Trophoblast cell (in vitro differentiated cells and primary cell): ENCODE measurements around the gene CMTR1. TPM values are rescaled to one million over a fixed set of nuclear protein-coding genes. Genes with fewer than 3 reads are reported as not detected.
A peak's percentile ranks its signal among the peaks of the same experiment; 100 is the strongest.

Source experiments
- DNase-seq, 2 donors: peaks; one replicate each; pipeline ENCODE4 v3.0.0-alpha.2; 2016
- H2AFZ ChIP-seq: 2 replicates; pipeline ENCODE4 v1.6.1; 2013; ENCODE audit warnings: low read length, moderate library complexity, mild to moderate bottlenecking; ENCODE audit not compliant: insufficient read depth, poor library complexity
- H2AK5ac ChIP-seq: 2 replicates; pipeline ENCODE4 v1.6.1; 2013; ENCODE audit warnings: mild to moderate bottlenecking, low read length
- H2BK120ac ChIP-seq: 2 replicates; pipeline ENCODE4 v1.6.1; 2013; ENCODE audit warnings: low read length, mild to moderate bottlenecking, moderate library complexity; ENCODE audit not compliant: insufficient read depth, poor library complexity
- H2BK12ac ChIP-seq: 2 replicates; pipeline ENCODE4 v1.6.1; 2013; ENCODE audit warnings: mild to moderate bottlenecking, low read length, moderate library complexity
- H2BK5ac ChIP-seq: 2 replicates; pipeline ENCODE4 v1.6.1; 2013; ENCODE audit warnings: low read length, low read depth, moderate library complexity, mild to moderate bottlenecking; ENCODE audit not compliant: poor library complexity
- H3K14ac ChIP-seq: 2 replicates; pipeline ENCODE4 v1.6.1; 2013; ENCODE audit warnings: mild to moderate bottlenecking, low read length
- H3K18ac ChIP-seq: 2 replicates; pipeline ENCODE4 v1.6.1; 2013; ENCODE audit warnings: mild to moderate bottlenecking, low read length
- H3K23ac ChIP-seq: 2 replicates; pipeline ENCODE4 v1.6.1; 2013; ENCODE audit warnings: low read length
- H3K27ac ChIP-seq: 2 replicates; pipeline ENCODE4 v1.5.1; 2013; ENCODE audit warnings: low read depth, mild to moderate bottlenecking, inconsistent platforms, low read length, moderate library complexity
- H3K27me3 ChIP-seq: 2 replicates; pipeline ENCODE4 v1.6.1; 2013; ENCODE audit warnings: inconsistent platforms, mild to moderate bottlenecking, low read length, moderate library complexity; ENCODE audit not compliant: insufficient read depth
- H3K36me3 ChIP-seq, 2 experiments: 1 replicate in 1 of 2; 2 replicates in 1 of 2; pipeline ENCODE4 v1.6.1; 2013; ENCODE audit warnings: low read length in 2 of 2, mild to moderate bottlenecking in 2 of 2, moderate library complexity in 1 of 2; ENCODE audit not compliant: insufficient read depth in 2 of 2, control insufficient read depth in 1 of 2
- H3K4ac ChIP-seq: 2 replicates; pipeline ENCODE4 v1.6.1; 2013; ENCODE audit warnings: low read depth, mild to moderate bottlenecking, low read length, moderate library complexity
- H3K4me1 ChIP-seq, 2 experiments: 1 replicate in 1 of 2; 2 replicates in 1 of 2; pipeline ENCODE4 v1.6.1; 2013; ENCODE audit warnings: low read length in 2 of 2, mild to moderate bottlenecking in 2 of 2, moderate library complexity in 1 of 2; ENCODE audit not compliant: insufficient read depth in 2 of 2, control insufficient read depth in 1 of 2
- H3K4me2 ChIP-seq: 2 replicates; pipeline ENCODE4 v1.6.1; 2013; ENCODE audit warnings: inconsistent platforms, mild to moderate bottlenecking, low read length, moderate library complexity
- H3K4me3 ChIP-seq: 2 replicates; pipeline ENCODE4 v1.5.1; 2013; ENCODE audit warnings: mild to moderate bottlenecking, low read depth, low read length, inconsistent platforms
- H3K79me1 ChIP-seq: one replicate; pipeline ENCODE4 v1.6.1; 2013; ENCODE audit warnings: low read length
- H3K79me2 ChIP-seq: 2 replicates; pipeline ENCODE4 v1.6.1; 2013; ENCODE audit warnings: low read length, mild to moderate bottlenecking; ENCODE audit not compliant: control insufficient read depth, insufficient read depth, poor library complexity
- H3K9ac ChIP-seq: 2 replicates; pipeline ENCODE4 v1.6.1; 2013; ENCODE audit warnings: mild to moderate bottlenecking, low read length
- H3K9me3 ChIP-seq: 2 replicates; pipeline ENCODE4 v1.6.1; 2013; ENCODE audit warnings: low read depth, mild to moderate bottlenecking, control low read depth, inconsistent platforms, low read length; ENCODE audit not compliant: insufficient read depth
- H4K12ac ChIP-seq: 2 replicates; pipeline ENCODE4 v1.6.1; 2013; ENCODE audit warnings: low read depth, mild to moderate bottlenecking, low read length, moderate library complexity
- H4K8ac ChIP-seq: 2 replicates; pipeline ENCODE4 v1.6.1; 2013; ENCODE audit warnings: low read depth, mild to moderate bottlenecking, low read length, moderate library complexity
- H4K91ac ChIP-seq: one replicate; pipeline ENCODE4 v1.6.1; 2013; ENCODE audit warnings: low read depth, mild to moderate bottlenecking, low read length, moderate library complexity
- WGBS: extraction: QIAGEN DNeasy Blood & Tissue Kit; methylation state at CpG from one replicate; pipeline ENCODE4 v1.1.7; 2013; ENCODE audit warnings: missing lambda C conversion rate; ENCODE audit not compliant: insufficient read length, insufficient coverage; ENCODE audit errors: extremely low coverage; 5-methylcytosine and 5-hydroxymethylcytosine counted together
- polyA plus RNA-seq: library from polyadenylated mRNA; stranded (reverse); fragments of 200-250 nt; gene quantifications from 2 replicates; pipeline ENCODE4 v1.2.3, GENCODE V29; 2013

The CMTR1 gene, protein sequence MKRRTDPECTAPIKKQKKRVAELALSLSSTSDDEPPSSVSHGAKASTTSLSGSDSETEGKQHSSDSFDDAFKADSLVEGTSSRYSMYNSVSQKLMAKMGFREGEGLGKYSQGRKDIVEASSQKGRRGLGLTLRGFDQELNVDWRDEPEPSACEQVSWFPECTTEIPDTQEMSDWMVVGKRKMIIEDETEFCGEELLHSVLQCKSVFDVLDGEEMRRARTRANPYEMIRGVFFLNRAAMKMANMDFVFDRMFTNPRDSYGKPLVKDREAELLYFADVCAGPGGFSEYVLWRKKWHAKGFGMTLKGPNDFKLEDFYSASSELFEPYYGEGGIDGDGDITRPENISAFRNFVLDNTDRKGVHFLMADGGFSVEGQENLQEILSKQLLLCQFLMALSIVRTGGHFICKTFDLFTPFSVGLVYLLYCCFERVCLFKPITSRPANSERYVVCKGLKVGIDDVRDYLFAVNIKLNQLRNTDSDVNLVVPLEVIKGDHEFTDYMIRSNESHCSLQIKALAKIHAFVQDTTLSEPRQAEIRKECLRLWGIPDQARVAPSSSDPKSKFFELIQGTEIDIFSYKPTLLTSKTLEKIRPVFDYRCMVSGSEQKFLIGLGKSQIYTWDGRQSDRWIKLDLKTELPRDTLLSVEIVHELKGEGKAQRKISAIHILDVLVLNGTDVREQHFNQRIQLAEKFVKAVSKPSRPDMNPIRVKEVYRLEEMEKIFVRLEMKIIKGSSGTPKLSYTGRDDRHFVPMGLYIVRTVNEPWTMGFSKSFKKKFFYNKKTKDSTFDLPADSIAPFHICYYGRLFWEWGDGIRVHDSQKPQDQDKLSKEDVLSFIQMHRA
- 14.2 and 14.9 TPM in 2 replicates for polyA plus RNA-seq

DNA sequence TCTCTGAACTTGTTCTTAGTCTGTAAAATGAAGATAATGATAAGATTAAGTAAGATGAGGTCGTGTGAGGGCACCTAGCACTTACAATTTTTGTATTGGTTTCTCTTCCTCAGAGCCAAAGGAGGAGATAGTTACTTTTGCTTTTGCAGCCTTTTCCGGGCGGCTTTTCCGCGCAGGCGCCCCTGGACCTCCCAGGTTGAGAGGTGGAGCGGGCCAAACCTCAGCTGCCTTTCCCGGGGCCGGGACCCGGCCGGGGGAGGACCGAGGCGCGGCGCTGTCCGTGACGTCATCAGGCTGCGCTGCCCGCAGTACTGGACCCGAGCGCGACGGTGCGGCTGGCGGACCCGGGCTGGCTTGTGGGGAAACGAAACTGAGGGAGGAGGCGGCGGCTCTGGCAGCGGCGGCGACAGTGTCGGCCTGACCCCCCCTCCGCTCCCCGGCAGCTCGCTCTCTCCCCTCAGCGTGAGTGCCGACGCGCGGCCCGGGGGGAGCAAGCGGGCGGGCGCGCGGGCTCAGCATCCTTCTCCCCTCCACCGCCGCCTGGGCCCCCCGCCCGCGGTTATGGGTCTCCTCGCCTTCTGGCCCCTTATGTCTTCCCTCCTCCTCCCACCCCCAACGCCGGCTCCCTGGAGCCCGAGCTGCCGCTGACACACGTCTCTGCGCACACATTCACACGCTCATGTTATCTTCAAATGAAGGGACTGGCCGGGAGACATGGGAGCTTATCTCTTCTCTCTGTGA lies at the start of gene CMTR1:
Gene CMTR1 (plus strand): TSS at position 306 of the 741 bp plus-strand sequence. CDS start 2,409 bp downstream, outside the sequence.
- peak within 1 kb of the TSS; percentile 87 for H3K9ac ChIP-seq
- peak within 1 kb of the TSS; percentile 45 for H3K14ac ChIP-seq
- no peaks in the 10 kb centered on the region for H3K9me3 ChIP-seq
- peak within 1 kb of the TSS; percentile 33 for H4K91ac ChIP-seq
- H3K4ac ChIP-seq = peak within 1 kb of the TSS; percentile 28
- peak within 1 kb of the TSS; percentile 39 for H3K18ac ChIP-seq
- peaks cover 2 to 11% of the 10 kb centered on the region in 2 experiments for H3K36me3 ChIP-seq
- no peak within 1 kb of the TSS for H2AK5ac ChIP-seq
- H2BK120ac ChIP-seq = no peak within 1 kb of the TSS
- H3K79me1 ChIP-seq = peaks cover 2% of the 10 kb centered on the region
- peak within 1 kb of the TSS; percentile 96 for H3K4me3 ChIP-seq
- H3K79me2 ChIP-seq = peaks cover 5% of the 10 kb centered on the region
- H3K4me1 ChIP-seq = peaks cover 0 to 8% of the 10 kb centered on the region in 2 experiments
- WGBS = no CpG with 5 or more reads among the region's 61 CpGs
- no peak within 1 kb of the TSS for H3K27ac ChIP-seq
- peak within 1 kb of the TSS; percentile 90 for H4K8ac ChIP-seq
- DNase-seq = peak; percentile 94 to 97
- peak within 1 kb of the TSS; percentile 96 for H3K4me2 ChIP-seq
- peak within 1 kb of the TSS; percentile 83 for H4K12ac ChIP-seq
- no peak within 1 kb of the TSS for H2BK12ac ChIP-seq
- peak within 1 kb of the TSS; percentile 72 for H2AFZ ChIP-seq
- H3K27me3 ChIP-seq = no peaks in the 10 kb centered on the region
- H3K23ac ChIP-seq = no peak within 1 kb of the TSS
- no peak within 1 kb of the TSS for H2BK5ac ChIP-seq

DNA sequence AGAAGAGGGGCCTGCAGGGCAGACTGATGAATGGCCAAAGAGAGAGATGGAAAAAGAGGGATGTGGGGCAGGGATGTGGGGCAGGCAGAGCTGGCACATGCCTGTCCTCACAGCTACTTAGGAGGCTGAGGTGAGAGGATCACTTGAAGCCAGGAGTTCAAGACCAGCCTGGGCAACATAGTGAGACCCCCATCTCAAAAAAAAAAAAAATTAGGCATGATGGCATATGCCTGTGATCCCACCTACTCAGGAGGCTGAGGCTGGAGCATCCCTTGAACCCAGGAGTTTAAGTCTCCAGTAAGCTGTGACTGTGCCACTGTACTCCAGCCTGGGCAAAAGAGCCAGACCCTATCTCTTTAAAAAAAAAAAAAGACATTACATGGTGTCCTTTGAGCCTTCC lies 44.4 kb upstream of the CMTR1 start:
- Histone ChIP-seq H4K91ac (no peak overlapping the region), H3K23ac (no peak overlapping the region), H3K9ac (no peak overlapping the region), H3K4me3 (no peak overlapping the region), H3K14ac (no peak overlapping the region), H3K4me1 (no peaks in the 10 kb centered on the region), H2BK5ac (no peak overlapping the region), H4K12ac (no peak overlapping the region), H2BK12ac (no peak overlapping the region), H3K79me2 (no peaks in the 10 kb centered on the region), H2AFZ (no peak overlapping the region), H3K79me1 (no peaks in the 10 kb centered on the region), H3K27me3 (no peaks in the 10 kb centered on the region), H4K8ac (no peak overlapping the region), H2BK120ac (no peak overlapping the region), H3K4me2 (no peak overlapping the region), H3K18ac (no peak overlapping the region), H3K9me3 (no peaks in the 10 kb centered on the region), H3K4ac (no peak overlapping the region), H2AK5ac (no peak overlapping the region), H3K36me3 (peaks cover 5 to 15% of the 10 kb centered on the region in 2 experiments), H3K27ac (no peak overlapping the region)
- no peak for DNase-seq

DNA sequence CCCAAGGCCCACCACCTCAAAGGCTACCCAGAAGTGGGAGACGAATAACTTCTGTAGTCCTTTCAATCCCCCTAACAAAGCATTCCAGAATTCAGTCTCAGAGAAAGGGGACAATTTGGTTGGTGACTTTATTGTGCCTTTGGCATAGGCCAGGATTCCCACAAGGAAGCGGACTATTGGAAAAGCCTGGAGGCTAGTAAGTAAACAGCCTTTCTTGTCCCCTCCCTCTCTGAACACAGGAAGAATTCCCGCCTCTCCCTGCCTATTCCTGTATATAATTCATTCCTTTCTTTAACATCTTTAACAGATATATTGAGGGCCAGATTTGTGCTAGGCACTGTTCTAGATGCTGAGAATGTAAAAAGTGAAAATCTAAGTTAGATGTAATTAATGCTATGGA lies 43.2 kb upstream of the CMTR1 start:
- no peak overlapping the region for H3K23ac ChIP-seq
- H2BK120ac ChIP-seq = no peak overlapping the region
- no peak for DNase-seq
- H3K27me3 ChIP-seq = no peaks in the 10 kb centered on the region
- H3K36me3 ChIP-seq = peaks cover 5 to 12% of the 10 kb centered on the region in 2 experiments
- H4K8ac ChIP-seq = no peak overlapping the region
- no peak overlapping the region for H2AFZ ChIP-seq
- H2BK5ac ChIP-seq = no peak overlapping the region
- no peak overlapping the region for H3K18ac ChIP-seq
- no peaks in the 10 kb centered on the region for H3K9me3 ChIP-seq
- H3K4me1 ChIP-seq = no peaks in the 10 kb centered on the region
- no peak overlapping the region for H3K9ac ChIP-seq
- no peak overlapping the region for H2AK5ac ChIP-seq
- H3K14ac ChIP-seq = no peak overlapping the region
- no CpG with 5 or more reads among the region's 3 CpGs for WGBS
- H2BK12ac ChIP-seq = no peak overlapping the region
- H3K4ac ChIP-seq = no peak overlapping the region
- H4K12ac ChIP-seq = no peak overlapping the region
- no peak overlapping the region for H3K4me3 ChIP-seq
- no peaks in the 10 kb centered on the region for H3K79me1 ChIP-seq
- no peaks in the 10 kb centered on the region for H3K79me2 ChIP-seq
- H3K4me2 ChIP-seq = no peak overlapping the region
- H3K27ac ChIP-seq = no peak overlapping the region
- H4K91ac ChIP-seq = no peak overlapping the region

DNA sequence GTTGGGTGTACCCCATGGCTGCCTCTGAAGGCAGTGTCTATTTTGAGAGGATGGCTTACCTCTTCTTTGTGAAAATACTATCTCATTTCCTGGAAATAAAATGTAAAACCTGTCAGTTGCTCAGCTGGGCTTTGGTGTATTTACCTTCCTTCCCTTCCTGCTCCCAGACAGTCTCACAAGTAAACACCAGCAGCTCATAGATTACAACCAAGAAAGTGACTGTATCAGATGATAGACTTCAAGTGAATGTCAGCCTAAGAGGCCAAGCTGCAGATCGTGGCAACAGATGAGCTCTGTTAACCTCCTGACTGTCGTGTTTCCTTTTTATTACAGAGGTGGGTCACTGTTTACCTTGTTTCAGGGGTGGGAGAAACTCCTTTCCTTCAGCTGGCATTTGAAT lies 41.9 kb upstream of the CMTR1 start:
- Histone ChIP-seq H3K14ac (no peak overlapping the region), H2BK120ac (no peak overlapping the region), H2AK5ac (no peak overlapping the region), H2AFZ (no peak overlapping the region), H3K36me3 (peaks cover 5 to 12% of the 10 kb centered on the region in 2 experiments), H3K4ac (no peak overlapping the region), H3K18ac (no peak overlapping the region), H3K79me1 (no peaks in the 10 kb centered on the region), H2BK12ac (no peak overlapping the region), H2BK5ac (no peak overlapping the region), H3K9me3 (peaks cover 2% of the 10 kb centered on the region), H3K9ac (no peak overlapping the region), H4K12ac (no peak overlapping the region), H3K27me3 (no peaks in the 10 kb centered on the region), H3K4me2 (no peak overlapping the region), H4K8ac (no peak overlapping the region), H3K23ac (no peak overlapping the region), H3K79me2 (no peaks in the 10 kb centered on the region), H4K91ac (no peak overlapping the region), H3K27ac (no peak overlapping the region), H3K4me3 (no peak overlapping the region), H3K4me1 (no peaks in the 10 kb centered on the region)
- no peak for DNase-seq
- no CpG with 5 or more reads among the region's 2 CpGs for WGBS
